Activated CD4-positive, alpha-beta memory T cell treated with anti-CD3 and anti-CD28 coated beads for 36 hours (primary cell): Measurements from ENCODE around the gene TNIP2. TPM values are rescaled to one million over a fixed set of nuclear protein-coding genes. Genes with fewer than 3 reads are reported as not detected.
"Not testable (repeated sequence)": the region's sequence is repeated elsewhere in the genome, so short reads cannot be mapped to it uniquely, and the experiment has no call there.

Experiments used
- CTCF ChIA-PET: fragments of 350-600 bp; sonication (Branson Sonifier 250); formaldehyde crosslinking; loops from one replicate; lab custom pipeline; 2021; ENCODE audit warnings: antibody characterized with exemption, inconsistent platforms; lab: Charles Lee
- POLR2A ChIA-PET: fragments of 350-600 bp; sonication (Branson Sonifier 250); formaldehyde crosslinking; loops from one replicate; lab custom pipeline; 2021; ENCODE audit warnings: antibody characterized with exemption; lab: Charles Lee
- DNase-seq: peaks from one replicate; pipeline ENCODE4 v3.0.0-alpha.2; 2020
- H3K27ac Mint-ChIP-seq: one replicate; pipeline ENCODE4 v1.8.0; 2021; ENCODE audit warnings: mixed read lengths
- H3K27me3 Mint-ChIP-seq: one replicate; pipeline ENCODE4 v1.8.0; 2021; ENCODE audit warnings: mixed read lengths
- H3K36me3 Mint-ChIP-seq: one replicate; pipeline ENCODE4 v1.8.0; 2021; ENCODE audit warnings: mixed read lengths
- H3K4me1 Mint-ChIP-seq: one replicate; pipeline ENCODE4 v1.8.0; 2021; ENCODE audit warnings: low read depth, mixed read lengths
- H3K4me3 Mint-ChIP-seq: one replicate; pipeline ENCODE4 v1.8.0; 2021; ENCODE audit warnings: mild to moderate bottlenecking, mixed read lengths
- H3K9me3 Mint-ChIP-seq: one replicate; pipeline ENCODE4 v1.8.0; 2021; ENCODE audit warnings: mixed read lengths
- intact Hi-C: fragments of 100-400 bp; cut with micrococcal nuclease; formaldehyde crosslinking; loops from one replicate; pipeline ENCODE4 v1.15.1; 2023
- total RNA-seq, 2 experiments: library from RNA; stranded (reverse); gene quantifications; one replicate each; pipeline ENCODE4 v1.2.3, GENCODE V29; 2021

Gene TNIP2
- total RNA-seq, 2 experiments from 2014 or later: 74.2 to 77.5 TPM

GRCh38 chr4:2762486-2763370 lies 6.6 kb upstream of the TNIP2 start:
- ChIA-PET CTCF (interaction anchor here (0.5 to 2.7 kb wide), 20 partner anchors 11 to 216 kb away, joined by 3 to 20 read pairs (median 4); partner anchors contain the start of genes GRK4 and NOP14), POLR2A (interaction anchor here (1.0 kb wide), 1 partner anchor 201 kb away, joined by 5 read pairs; the partner anchor contains the start of genes GRK4 and NOP14)
- H3K4me3 Mint-ChIP-seq: not testable (repeated sequence)

GRCh38 chr4:2762048-2762447 lies 5.9 kb upstream of the TNIP2 start:
- Mint-ChIP-seq H3K27ac (no peak overlapping the region), H3K27me3 (no peaks in the 10 kb centered on the region), H3K9me3 (no peaks in the 10 kb centered on the region), H3K36me3 (no peaks in the 10 kb centered on the region), H3K4me1 (peaks cover 5% of the 10 kb centered on the region), H3K4me3 (no peak overlapping the region)
- intact Hi-C loops: loop anchor here (5.0 to 10.0 kb wide), 2 partner anchors 35 to 283 kb away; no protein-coding TSS in a partner anchor
- POLR2A ChIA-PET: interaction anchor here (2.0 kb wide), 1 partner anchor 11 kb away, joined by 5 read pairs; no protein-coding TSS in a partner anchor
- CTCF ChIA-PET: interaction anchor here (0.5 to 1.0 kb wide), 2 partner anchors 12 to 192 kb away, joined by 4 read pairs; no protein-coding TSS in a partner anchor
- DNase-seq: no peak

More at GRCh38 chr4:2762486-2763370, 6.6 kb upstream of the TNIP2 start:
- not testable (repeated sequence) for H3K9me3 Mint-ChIP-seq, H3K27me3 Mint-ChIP-seq, H3K27ac Mint-ChIP-seq, H3K4me1 Mint-ChIP-seq, DNase-seq, H3K36me3 Mint-ChIP-seq
- intact Hi-C loops: loop anchor here (5.0 to 10.0 kb wide), 2 partner anchors 35 to 282 kb away; no protein-coding TSS in a partner anchor

- no peaks in the 10 kb centered on the region for H3K27me3 Mint-ChIP-seq
- ChIA-PET POLR2A (interaction anchor here (1.7 to 2.0 kb wide), 2 partner anchors 11 to 175 kb away, joined by 5 to 8 read pairs; no protein-coding TSS in a partner anchor), CTCF (no interaction called here)
- no peak overlapping the region for H3K27ac Mint-ChIP-seq
- H3K9me3 Mint-ChIP-seq: no peaks in the 10 kb centered on the region
- no peaks in the 10 kb centered on the region for H3K36me3 Mint-ChIP-seq
- DNase-seq: peak; percentile 51
- peaks cover 9% of the 10 kb centered on the region for H3K4me1 Mint-ChIP-seq
- H3K4me3 Mint-ChIP-seq: no peak overlapping the region
- intact Hi-C loops: loop anchor here (5.0 to 10.0 kb wide), 2 partner anchors 36 to 284 kb away; no protein-coding TSS in a partner anchor
These were observed 5.1 kb upstream of the TNIP2 start for GRCh38 chr4:2761035-2761923.

- Mint-ChIP-seq H3K36me3 (peaks cover 13% of the 10 kb centered on the region), H3K9me3 (no peaks in the 10 kb centered on the region), H3K27me3 (no peaks in the 10 kb centered on the region), H3K27ac (peak overlapping the region; percentile 33), H3K4me3 (peak overlapping the region; percentile 23), H3K4me1 (peaks cover 31% of the 10 kb centered on the region)
- no peak for DNase-seq
- intact Hi-C loops: no loop called here
- ChIA-PET CTCF (interaction anchor here (0.6 to 1.4 kb wide), 2 partner anchors 197 to 281 kb away, joined by 3 to 4 read pairs; no protein-coding TSS in a partner anchor), POLR2A (no interaction called here)
These were observed 1.3 kb upstream of the TNIP2 start for GRCh38 chr4:2757426-2757825.

- no peak for DNase-seq
- intact Hi-C loops: loop anchor here (1.0 kb wide), 2 partner anchors 11 to 221 kb away; partner anchors contain the start of gene FAM193A
- Mint-ChIP-seq H3K9me3 (no peaks in the 10 kb centered on the region), H3K4me1 (peaks cover 35% of the 10 kb centered on the region), H3K27ac (peak overlapping the region; percentile 45), H3K36me3 (peaks cover 15% of the 10 kb centered on the region), H3K4me3 (peak overlapping the region; percentile 66), H3K27me3 (no peaks in the 10 kb centered on the region)
- CTCF ChIA-PET: interaction anchor here (0.6 to 1.5 kb wide), 3 partner anchors 10 to 281 kb away, joined by 3 to 4 read pairs (median 3); no protein-coding TSS in a partner anchor
- POLR2A ChIA-PET: interaction anchor here (0.5 to 1.7 kb wide), 2 partner anchors 10 to 44 kb away, joined by 3 to 28 read pairs; no protein-coding TSS in a partner anchor
These were observed 685 bp upstream of the TNIP2 start for GRCh38 chr4:2756691-2757350.

GRCh38 chr4:2754848-2755819 lies 1.0 kb downstream of the TNIP2 start:
- peaks cover 18% of the 10 kb centered on the region for H3K36me3 Mint-ChIP-seq
- peak overlapping the region; percentile 84 for H3K27ac Mint-ChIP-seq
- POLR2A ChIA-PET: interaction anchor here (0.6 to 1.7 kb wide), 3 partner anchors 9 to 286 kb away, joined by 3 to 28 read pairs (median 6); partner anchors contain the start of gene RNF4
- H3K4me1 Mint-ChIP-seq: peaks cover 46% of the 10 kb centered on the region
- H3K9me3 Mint-ChIP-seq: no peaks in the 10 kb centered on the region
- peak overlapping the region; percentile 84 for H3K4me3 Mint-ChIP-seq
- intact Hi-C loops: no loop called here
- H3K27me3 Mint-ChIP-seq: no peaks in the 10 kb centered on the region
- CTCF ChIA-PET: interaction anchor here (0.7 to 1.5 kb wide), 3 partner anchors 8 to 98 kb away, joined by 3 to 4 read pairs (median 3); no protein-coding TSS in a partner anchor
- DNase-seq: no peak

GRCh38 chr4:2753436-2753835 lies 2.7 kb downstream of the TNIP2 start:
- Mint-ChIP-seq H3K4me1 (peaks cover 58% of the 10 kb centered on the region), H3K27me3 (no peaks in the 10 kb centered on the region), H3K36me3 (peaks cover 20% of the 10 kb centered on the region), H3K9me3 (no peaks in the 10 kb centered on the region), H3K4me3 (no peak overlapping the region), H3K27ac (no peak overlapping the region)
- intact Hi-C loops: no loop called here
- POLR2A ChIA-PET: interaction anchor here (0.7 kb wide), 1 partner anchor 10 kb away, joined by 3 read pairs; no protein-coding TSS in a partner anchor
- no peak for DNase-seq
- CTCF ChIA-PET: interaction anchor here (1.6 kb wide), 1 partner anchor 203 kb away, joined by 4 read pairs; no protein-coding TSS in a partner anchor

- no peak overlapping the region for H3K4me3 Mint-ChIP-seq
- ChIA-PET CTCF (interaction anchor here (1.0 kb wide), 1 partner anchor 11 kb away, joined by 4 read pairs; no protein-coding TSS in a partner anchor), POLR2A (interaction anchor here (1.6 kb wide), 1 partner anchor 10 kb away, joined by 5 read pairs; no protein-coding TSS in a partner anchor)
- H3K9me3 Mint-ChIP-seq: no peaks in the 10 kb centered on the region
- intact Hi-C loops: no loop called here
- H3K27ac Mint-ChIP-seq: peak overlapping the region; percentile 8
- peaks cover 38% of the 10 kb centered on the region for H3K36me3 Mint-ChIP-seq
- peaks cover 76% of the 10 kb centered on the region for H3K4me1 Mint-ChIP-seq
- DNase-seq: no peak
- no peaks in the 10 kb centered on the region for H3K27me3 Mint-ChIP-seq
These were observed 5.2 kb downstream of the TNIP2 start for GRCh38 chr4:2750719-2751605.
